ENCODE results near the gene GPR37.

GPR37 gene

DNA sequence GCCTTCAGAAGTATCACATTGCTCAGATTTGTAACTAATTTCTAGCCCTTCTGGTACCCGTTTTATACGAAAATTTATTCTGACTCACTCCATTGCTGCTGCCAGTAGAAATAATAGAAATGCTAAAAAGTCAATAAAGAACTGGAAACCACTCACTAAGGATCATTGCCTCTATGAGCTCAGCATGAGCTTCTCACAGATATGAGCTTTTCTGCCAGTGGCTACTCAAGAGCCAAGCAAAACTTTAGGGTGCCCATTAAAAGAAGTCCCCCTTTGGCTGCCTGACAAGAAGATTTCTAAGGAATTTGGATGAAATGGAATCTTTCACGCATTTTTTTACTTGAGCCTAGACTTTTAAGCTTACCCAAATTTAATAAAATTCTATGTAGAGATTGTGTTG, 52.5 kb downstream of the GPR37 start:
- Histone ChIP-seq H3K4me1 (ENCODE audit: control insufficient read depth, low read length) (no peaks in the 10 kb centered on the region), H3K9me2 (replicated peaks; ENCODE audit: control insufficient read depth, low read length) (no peaks in the 10 kb centered on the region), H3K4me2 (ENCODE audit: low read length) (no peak overlapping the region), H3K27ac (ENCODE audit: low read depth, low read length) (no peak overlapping the region), H3K27me3 (ENCODE audit: control insufficient read depth, low read length) (no peaks in the 10 kb centered on the region), H3K79me2 (ENCODE audit: control insufficient read depth, low read length) (no peaks in the 10 kb centered on the region), H4K20me1 (ENCODE audit: control insufficient read depth, insufficient read depth, low read depth, low read length) (no peaks in the 10 kb centered on the region), H3F3A (ENCODE audit: control insufficient read depth, insufficient read depth) (no peaks in the 10 kb centered on the region), H3K4me3 (ENCODE audit: low read length) (no peak overlapping the region), H3K9me3 (ENCODE audit: control insufficient read depth, insufficient read depth, low read length) (peaks cover 4% of the 10 kb centered on the region), H3K36me3 (ENCODE audit: control insufficient read depth, low read length) (no peaks in the 10 kb centered on the region)
- no peak for TF ChIP-seq EZH2phosphoT487 (IDR thresholded peaks at IDR 0.05; ENCODE audit: borderline replicate concordance, low read length)
- TF ChIP-seq, protein P1, sequence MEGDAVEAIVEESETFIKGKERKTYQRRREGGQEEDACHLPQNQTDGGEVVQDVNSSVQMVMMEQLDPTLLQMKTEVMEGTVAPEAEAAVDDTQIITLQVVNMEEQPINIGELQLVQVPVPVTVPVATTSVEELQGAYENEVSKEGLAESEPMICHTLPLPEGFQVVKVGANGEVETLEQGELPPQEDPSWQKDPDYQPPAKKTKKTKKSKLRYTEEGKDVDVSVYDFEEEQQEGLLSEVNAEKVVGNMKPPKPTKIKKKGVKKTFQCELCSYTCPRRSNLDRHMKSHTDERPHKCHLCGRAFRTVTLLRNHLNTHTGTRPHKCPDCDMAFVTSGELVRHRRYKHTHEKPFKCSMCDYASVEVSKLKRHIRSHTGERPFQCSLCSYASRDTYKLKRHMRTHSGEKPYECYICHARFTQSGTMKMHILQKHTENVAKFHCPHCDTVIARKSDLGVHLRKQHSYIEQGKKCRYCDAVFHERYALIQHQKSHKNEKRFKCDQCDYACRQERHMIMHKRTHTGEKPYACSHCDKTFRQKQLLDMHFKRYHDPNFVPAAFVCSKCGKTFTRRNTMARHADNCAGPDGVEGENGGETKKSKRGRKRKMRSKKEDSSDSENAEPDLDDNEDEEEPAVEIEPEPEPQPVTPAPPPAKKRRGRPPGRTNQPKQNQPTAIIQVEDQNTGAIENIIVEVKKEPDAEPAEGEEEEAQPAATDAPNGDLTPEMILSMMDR (IDR thresholded peaks at IDR 0.05; ENCODE audit: low read depth, low read length, poor library complexity, severe bottlenecking): no peak

DNA sequence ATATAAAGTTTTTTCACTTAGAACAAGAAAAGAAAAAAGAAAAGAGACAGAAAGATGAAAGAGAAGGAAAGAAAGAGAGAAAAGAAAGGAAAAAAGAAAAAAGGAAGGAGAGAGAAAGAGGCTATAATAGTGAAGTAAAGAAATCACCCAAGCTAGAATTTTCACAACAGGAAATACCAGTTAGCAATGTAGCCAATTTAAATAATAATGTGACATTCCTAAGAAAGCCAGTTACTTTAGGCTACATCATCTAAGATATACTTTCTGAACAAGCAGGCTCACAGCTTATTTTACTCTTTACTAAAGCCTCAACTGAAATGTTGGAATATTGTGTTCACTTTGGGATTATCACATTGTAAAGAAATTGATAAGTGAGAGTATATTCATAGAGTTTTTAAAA, 53.6 kb downstream of the GPR37 start:
- Histone ChIP-seq H3K4me1 (ENCODE audit: control insufficient read depth, low read length) (no peaks in the 10 kb centered on the region), H3K9me3 (ENCODE audit: control insufficient read depth, insufficient read depth, low read length) (peaks cover 4% of the 10 kb centered on the region), H3K27me3 (ENCODE audit: control insufficient read depth, low read length) (no peaks in the 10 kb centered on the region), H4K20me1 (ENCODE audit: control insufficient read depth, insufficient read depth, low read depth, low read length) (no peaks in the 10 kb centered on the region), H3K27ac (ENCODE audit: low read depth, low read length) (no peak overlapping the region), H3F3A (ENCODE audit: control insufficient read depth, insufficient read depth) (no peaks in the 10 kb centered on the region), H3K4me3 (ENCODE audit: low read length) (no peak overlapping the region), H3K79me2 (ENCODE audit: control insufficient read depth, low read length) (no peaks in the 10 kb centered on the region), H3K9me2 (replicated peaks; ENCODE audit: control insufficient read depth, low read length) (no peaks in the 10 kb centered on the region), H3K4me2 (ENCODE audit: low read length) (no peak overlapping the region), H3K36me3 (ENCODE audit: control insufficient read depth, low read length) (no peaks in the 10 kb centered on the region)
- TF ChIP-seq, protein P1 (IDR thresholded peaks at IDR 0.05; ENCODE audit: low read depth, low read length, poor library complexity, severe bottlenecking): no peak
- no peak for TF ChIP-seq EZH2phosphoT487 (IDR thresholded peaks at IDR 0.05; ENCODE audit: borderline replicate concordance, low read length)

DNA sequence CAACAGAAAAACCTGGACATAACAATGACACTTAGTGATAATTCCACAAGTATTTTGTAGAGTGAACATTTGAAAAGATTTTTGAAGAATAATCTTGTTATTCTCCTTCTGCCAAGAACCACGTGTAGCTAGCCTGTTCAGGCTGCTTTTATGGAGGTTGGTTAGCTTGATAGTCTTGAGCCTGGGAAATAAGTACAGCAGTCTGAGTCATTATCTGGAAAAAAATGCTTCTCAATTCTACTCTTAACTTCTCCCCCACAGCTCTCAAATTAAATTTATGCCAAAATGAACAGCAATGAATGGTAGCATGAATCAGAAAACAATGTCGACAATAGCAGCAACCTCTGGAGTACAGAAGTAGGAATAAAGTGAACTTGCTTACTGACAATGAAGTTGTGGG, 63.2 kb downstream of the GPR37 start:
- no peaks in the 10 kb centered on the region for H3K9me3 ChIP-seq (ENCODE audit: control insufficient read depth, insufficient read depth, low read length)
- H3K79me2 ChIP-seq (ENCODE audit: control insufficient read depth, low read length): no peaks in the 10 kb centered on the region

More for the DNA sequence above, 63.2 kb downstream of the GPR37 start:
- no peaks in the 10 kb centered on the region for H3K9me2 ChIP-seq (replicated peaks; ENCODE audit: control insufficient read depth, low read length)
- no peaks in the 10 kb centered on the region for H4K20me1 ChIP-seq (ENCODE audit: control insufficient read depth, insufficient read depth, low read depth, low read length)
- TF ChIP-seq, protein P1 (IDR thresholded peaks at IDR 0.05; ENCODE audit: low read depth, low read length, poor library complexity, severe bottlenecking): no peak
- TF ChIP-seq EZH2phosphoT487 (IDR thresholded peaks at IDR 0.05; ENCODE audit: borderline replicate concordance, low read length): no peak
- no peaks in the 10 kb centered on the region for H3K4me1 ChIP-seq (ENCODE audit: control insufficient read depth, low read length)
- H3K36me3 ChIP-seq (ENCODE audit: control insufficient read depth, low read length): no peaks in the 10 kb centered on the region
- no peaks in the 10 kb centered on the region for H3K27me3 ChIP-seq (ENCODE audit: control insufficient read depth, low read length)
- H3K27ac ChIP-seq (ENCODE audit: low read depth, low read length): no peak overlapping the region
- H3K4me2 ChIP-seq (ENCODE audit: low read length): no peak overlapping the region
- H3F3A ChIP-seq (ENCODE audit: control insufficient read depth, insufficient read depth): no peaks in the 10 kb centered on the region
- no peak overlapping the region for H3K4me3 ChIP-seq (ENCODE audit: low read length)

All from DOHH2 (cell line).